ENCODE measurements around the gene ABCC3.

The ABCC3 gene

GRCh38 chr17:50647187-50647586 is 12.5 kb downstream of the ABCC3 start:
- no peak for DNase-seq (ENCODE audit: insufficient read length, low spot score)
- no peak for FAIRE-seq
- no peak for TF ChIP-seq CTCF (IDR thresholded peaks at IDR 0.05; ENCODE audit: insufficient read depth, missing control alignments)

GRCh38 chr17:50649042-50649908 is 14.6 kb downstream of the ABCC3 start:
- TF ChIP-seq CTCF (IDR thresholded peaks at IDR 0.05; ENCODE audit: insufficient read depth, missing control alignments) = no peak
- no peak for DNase-seq (ENCODE audit: insufficient read length, low spot score)
- FAIRE-seq = no peak

- no peak for DNase-seq (ENCODE audit: insufficient read length, low spot score)
- FAIRE-seq = no peak
- TF ChIP-seq CTCF (IDR thresholded peaks at IDR 0.05; ENCODE audit: insufficient read depth, missing control alignments) = no peak
Observed at GRCh38 chr17:50651661-50652060, 17.0 kb downstream of the ABCC3 start.

GRCh38 chr17:50653738-50654137 is 19.1 kb downstream of the ABCC3 start:
- no peak for FAIRE-seq
- DNase-seq (ENCODE audit: insufficient read length, low spot score) = no peak
- TF ChIP-seq CTCF (IDR thresholded peaks at IDR 0.05; ENCODE audit: insufficient read depth, missing control alignments) = no peak

- no peak for TF ChIP-seq CTCF (IDR thresholded peaks at IDR 0.05; ENCODE audit: insufficient read depth, missing control alignments)
- no peak for DNase-seq (ENCODE audit: insufficient read length, low spot score)
- no peak for FAIRE-seq
Observed at GRCh38 chr17:50656509-50656908, 21.8 kb downstream of the ABCC3 start.

GRCh38 chr17:50657054-50657453 is 22.4 kb downstream of the ABCC3 start:
- no peak for TF ChIP-seq CTCF (IDR thresholded peaks at IDR 0.05; ENCODE audit: insufficient read depth, missing control alignments)
- no peak for DNase-seq (ENCODE audit: insufficient read length, low spot score)
- FAIRE-seq = no peak

- DNase-seq (ENCODE audit: insufficient read length, low spot score) (no peak), FAIRE-seq (no peak)
- no peak for TF ChIP-seq CTCF (IDR thresholded peaks at IDR 0.05; ENCODE audit: insufficient read depth, missing control alignments)
Observed at GRCh38 chr17:50657627-50658026, 22.9 kb downstream of the ABCC3 start.
